Osteoblast (primary cell): ENCODE measurements around the gene SPRY2. TPM values are rescaled to one million over a fixed set of nuclear protein-coding genes. Genes with fewer than 3 reads are reported as not detected.

Experiments used
- DNase-seq: peaks from one replicate; pipeline ENCODE4 v3.0.0; 2011; ENCODE audit warnings: low spot score, mixed read lengths; ENCODE audit not compliant: insufficient read length; ENCODE audit errors: missing footprints
- H2AFZ ChIP-seq: 2 replicates; pipeline ENCODE4 v1.6.0; 2011; ENCODE audit warnings: mild to moderate bottlenecking, low read length
- H3K27ac ChIP-seq: 2 replicates; pipeline ENCODE4 v1.5.1; 2011; ENCODE audit warnings: mild to moderate bottlenecking, low read depth, low read length, moderate library complexity
- H3K27me3 ChIP-seq: 2 replicates; pipeline ENCODE4 v1.6.0; 2012; ENCODE audit warnings: mild to moderate bottlenecking, control low read depth, inconsistent platforms, low read length, moderate library complexity; ENCODE audit not compliant: insufficient read depth
- H3K36me3 ChIP-seq: 2 replicates; pipeline ENCODE4 v1.5.1; 2011; ENCODE audit warnings: mild to moderate bottlenecking, low read length, control low read depth, moderate library complexity; ENCODE audit not compliant: insufficient read depth
- H3K4me1 ChIP-seq: 2 replicates; pipeline ENCODE4 v1.5.1; 2011; ENCODE audit warnings: mild to moderate bottlenecking, low read length, control low read depth, moderate library complexity; ENCODE audit not compliant: insufficient read depth
- H3K4me2 ChIP-seq: 2 replicates; pipeline ENCODE4 v1.6.0; 2011; ENCODE audit warnings: mild to moderate bottlenecking, low read length; ENCODE audit not compliant: insufficient read depth
- H3K4me3 ChIP-seq: fragments of 200-600 bp; sonication (generic); 3 replicates; pipeline ENCODE4 v1.5.1; 2012; ENCODE audit warnings: mild to moderate bottlenecking, low read length, inconsistent platforms; ENCODE audit not compliant: insufficient read depth
- H3K79me2 ChIP-seq: 2 replicates; pipeline ENCODE4 v1.6.0; 2012; ENCODE audit warnings: mild to moderate bottlenecking, low read length, control low read depth, inconsistent platforms; ENCODE audit not compliant: insufficient read depth
- H3K9me3 ChIP-seq: 2 replicates; pipeline ENCODE4 v1.5.1; 2011; ENCODE audit warnings: low read depth, low read length, control low read depth
- H4K20me1 ChIP-seq: 2 replicates; pipeline ENCODE4 v1.6.0; 2012; ENCODE audit warnings: mild to moderate bottlenecking, low read length, control low read depth; ENCODE audit not compliant: insufficient read depth
- CTCF ChIP-seq: IDR thresholded peaks from 2 replicates; pipeline ENCODE4 v1.5.1; 2011; ENCODE audit warnings: mild to moderate bottlenecking, low read depth, low read length, moderate library complexity; ENCODE audit errors: extremely low read depth
- total RNA-seq: library from RNA; depleted of rRNA; stranded (reverse); fragments of >200 nt; gene quantifications from 2 replicates; pipeline ENCODE4 v1.2.3, GENCODE V29; 2012

SPRY2 gene
- total RNA-seq, 1 donor, result 6.5 TPM

GRCh38 chr13:80341756-80342370, 937 bp upstream of the SPRY2 start:
- no peaks in the 10 kb centered on the region for H3K27me3 ChIP-seq
- H4K20me1 ChIP-seq, result peaks cover 27% of the 10 kb centered on the region
- H3K4me1 ChIP-seq, result peaks cover 13% of the 10 kb centered on the region
- peak overlapping the region; percentile 98 for H2AFZ ChIP-seq
- peak; percentile 85 for DNase-seq
- TF ChIP-seq CTCF, result no peak
- H3K36me3 ChIP-seq, result peaks cover 7% of the 10 kb centered on the region
- H3K27ac ChIP-seq, result peak overlapping the region; percentile 96
- H3K9me3 ChIP-seq, result no peaks in the 10 kb centered on the region
- peak overlapping the region; percentile 96 for H3K4me2 ChIP-seq
- peak overlapping the region; percentile 93 for H3K4me3 ChIP-seq
- peaks cover 39% of the 10 kb centered on the region for H3K79me2 ChIP-seq

GRCh38 chr13:80340651-80341100, 250 bp downstream of the SPRY2 start:
- no peaks in the 10 kb centered on the region for H3K27me3 ChIP-seq
- H2AFZ ChIP-seq, result peak overlapping the region; percentile 49
- no peaks in the 10 kb centered on the region for H3K9me3 ChIP-seq
- H3K79me2 ChIP-seq, result peaks cover 50% of the 10 kb centered on the region
- peaks cover 37% of the 10 kb centered on the region for H4K20me1 ChIP-seq
- no peak for DNase-seq
- H3K4me1 ChIP-seq, result peaks cover 24% of the 10 kb centered on the region
- no peak for TF ChIP-seq CTCF
- H3K27ac ChIP-seq, result peak overlapping the region; percentile 96
- H3K36me3 ChIP-seq, result peaks cover 16% of the 10 kb centered on the region
- H3K4me2 ChIP-seq, result peak overlapping the region; percentile 89
- peak overlapping the region; percentile 93 for H3K4me3 ChIP-seq

- Histone ChIP-seq H3K27ac (peak overlapping the region; percentile 96), H3K4me3 (peak overlapping the region; percentile 93), H3K27me3 (no peaks in the 10 kb centered on the region), H3K79me2 (peaks cover 56% of the 10 kb centered on the region), H3K4me1 (peaks cover 25% of the 10 kb centered on the region), H2AFZ (peak overlapping the region; percentile 49), H4K20me1 (peaks cover 38% of the 10 kb centered on the region), H3K4me2 (peak overlapping the region; percentile 89), H3K9me3 (no peaks in the 10 kb centered on the region), H3K36me3 (peaks cover 16% of the 10 kb centered on the region)
- no peak for TF ChIP-seq CTCF
- peak; percentile 79 for DNase-seq
Observed at GRCh38 chr13:80339912-80340650, 845 bp downstream of the SPRY2 start.

GRCh38 chr13:80339563-80339911, 1.4 kb downstream of the SPRY2 start:
- TF ChIP-seq CTCF, result no peak
- Histone ChIP-seq H3K79me2 (peaks cover 62% of the 10 kb centered on the region), H3K27ac (peak overlapping the region; percentile 96), H3K9me3 (no peaks in the 10 kb centered on the region), H3K4me1 (peaks cover 29% of the 10 kb centered on the region), H3K27me3 (no peaks in the 10 kb centered on the region), H3K36me3 (peaks cover 16% of the 10 kb centered on the region), H3K4me2 (peak overlapping the region; percentile 89), H3K4me3 (peak overlapping the region; percentile 93), H2AFZ (peak overlapping the region; percentile 29), H4K20me1 (peaks cover 41% of the 10 kb centered on the region)
- DNase-seq, result peak; percentile 59
